Lung (tissue), 12 donors: ENCODE measurements around the gene NAMPT. TPM values are rescaled to one million over a fixed set of nuclear protein-coding genes. Genes with fewer than 3 reads are reported as not detected.

Experiments used
- ATAC-seq: fragments of 200-7000 bp; cut with Tn5 transposase; one replicate; pipeline ENCODE4 v1.9.1; 2020; ENCODE audit warnings: moderate number of reproducible peaks; ENCODE audit not compliant: insufficient read depth, low FRiP score
- DNase-seq, 3 donors: peaks; one replicate each; pipeline ENCODE4 v3.0.0-alpha.2; 2013 to 2017
- H3K27ac ChIP-seq, 2 donors: one replicate each; pipeline ENCODE4 v1.5.1; 2013; ENCODE audit warnings: mild to moderate bottlenecking in 2 of 2, moderate library complexity in 2 of 2, control low read depth in 1 of 2, inconsistent platforms in 1 of 2, low read depth in 1 of 2, low read length in 1 of 2
- H3K27me3 ChIP-seq, 3 donors: one replicate each; pipeline ENCODE4 v1.5.1; 2013; ENCODE audit warnings: low read length in 2 of 3; ENCODE audit not compliant: control insufficient read depth in 3 of 3, insufficient read depth in 3 of 3
- H3K36me3 ChIP-seq, 4 donors: one replicate each; pipeline ENCODE4 v1.5.1; 2013; ENCODE audit warnings: low read length in 4 of 4, mild to moderate bottlenecking in 1 of 4, moderate library complexity in 1 of 4; ENCODE audit not compliant: control insufficient read depth in 4 of 4, insufficient read depth in 4 of 4
- H3K4me1 ChIP-seq, 5 donors: one replicate each; pipeline ENCODE4 v1.5.1; 2013; ENCODE audit warnings: low read length in 5 of 5, mild to moderate bottlenecking in 2 of 5, moderate library complexity in 1 of 5; ENCODE audit not compliant: control insufficient read depth in 5 of 5, insufficient read depth in 5 of 5
- H3K4me3 ChIP-seq: one replicate; pipeline ENCODE4 v1.5.1; 2013; ENCODE audit warnings: mild to moderate bottlenecking, control low read depth, moderate library complexity
- H3K9ac ChIP-seq, 2 donors: one replicate each; pipeline ENCODE4 v1.5.1; 2013; ENCODE audit warnings: low read length in 2 of 2, control low read depth in 1 of 2; ENCODE audit not compliant: insufficient read depth in 1 of 2
- H3K9me3 ChIP-seq, 4 donors: one replicate each; pipeline ENCODE4 v1.5.1; 2013; ENCODE audit warnings: low read length in 3 of 4, mild to moderate bottlenecking in 1 of 4, moderate library complexity in 1 of 4; ENCODE audit not compliant: control insufficient read depth in 4 of 4, insufficient read depth in 3 of 4
- CTCF ChIP-seq: IDR thresholded peaks from 2 replicates; pipeline ENCODE4 v1.5.1; 2012; ENCODE audit warnings: mild to moderate bottlenecking; ENCODE audit errors: control extremely low read depth, extremely low read depth
- WGBS, 2 donors: extraction: QIAGEN DNeasy Blood & Tissue Kit; methylation state at CpG; one replicate each; pipeline ENCODE4 v1.1.7; 2013; 5-methylcytosine and 5-hydroxymethylcytosine counted together
- polyA plus RNA-seq, 2 donors: library from polyadenylated mRNA; stranded (reverse); fragments of 200-250 nt; gene quantifications; one replicate each; pipeline ENCODE4 v1.2.1, GENCODE V29; 2013
- total RNA-seq, 2 donors: library from RNA; depleted of rRNA in 1 of 2; stranded (reverse); fragments of >200 nt in 1 of 2; gene quantifications; one replicate each; pipeline ENCODE4 v1.2.1, GENCODE V29; 2014 to 2021
- donor health status: control.
- donor health status: control.
- donor health status: Bipolar disorder and iron deficiency.
- donor health status: healthy.
- donor health status: DM: yes; HTN: yes; CAD: no.

NAMPT gene
- total and polyA plus RNA-seq, 4 donors: 73.3 to 1,250 (median 348) TPM

GRCh38 chr7:106277976-106278375, 6.8 kb downstream of the NAMPT start:
- 78 to 84% methylated on average over 1 of the region's 1 CpG for WGBS, 2 donors
- Histone ChIP-seq H3K9ac (no peak overlapping the region), H3K27ac (no peak overlapping the region), H3K36me3 (peaks cover 6 to 20% (median 8%) of the 10 kb centered on the region in 4 donors), H3K4me3 (no peak overlapping the region), H3K9me3 (no peaks in the 10 kb centered on the region), H3K4me1 (peaks cover 0 to 20% (median 0%) of the 10 kb centered on the region in 5 donors), H3K27me3 (no peaks in the 10 kb centered on the region)
- DNase-seq (no peak), ATAC-seq (no peak)
- TF ChIP-seq CTCF: no peak

GRCh38 chr7:106276513-106276912, 8.3 kb downstream of the NAMPT start:
- ATAC-seq (no peak), DNase-seq (no peak)
- Histone ChIP-seq H3K27me3 (no peaks in the 10 kb centered on the region), H3K4me3 (no peak overlapping the region), H3K4me1 (peaks cover 0 to 16% (median 0%) of the 10 kb centered on the region in 5 donors), H3K27ac (no peak overlapping the region), H3K9me3 (no peaks in the 10 kb centered on the region), H3K9ac (no peak overlapping the region), H3K36me3 (peaks cover 6 to 21% (median 9%) of the 10 kb centered on the region in 4 donors)
- 97% methylated on average over 10 of the region's 10 CpGs for WGBS, 2 donors
- no peak for TF ChIP-seq CTCF

GRCh38 chr7:106273009-106273668, 11.6 kb downstream of the NAMPT start:
- Histone ChIP-seq H3K36me3 (peaks cover 8 to 31% (median 12%) of the 10 kb centered on the region in 4 donors), H3K4me3 (no peak overlapping the region), H3K9me3 (no peaks in the 10 kb centered on the region), H3K4me1 (peaks cover 0 to 10% (median 0%) of the 10 kb centered on the region in 5 donors), H3K27me3 (no peaks in the 10 kb centered on the region), H3K9ac (no peak overlapping the region), H3K27ac (peak overlapping the region in 1 of 2 donors; percentile 33)
- WGBS, 2 donors: 79 to 81% methylated on average over 8 of the region's 8 CpGs
- DNase-seq: no peak
- no peak for ATAC-seq
- TF ChIP-seq CTCF: no peak
